K562 (cell line): ENCODE results near the gene TMCO1. TPM values are rescaled to one million over a fixed set of nuclear protein-coding genes. Genes with fewer than 3 reads are reported as not detected.

ENCODE experiments used
- ARHGAP35 ChIP-seq: fragments of 450-650 bp; IDR thresholded peaks from 2 replicates; pipeline ENCODE4 v1.6.1; 2018; ENCODE audit not compliant: partially characterized antibody
- HDAC3 ChIP-seq: fragments of 450-650 bp; IDR thresholded peaks from 2 replicates; pipeline ENCODE4 v1.6.1; 2018; ENCODE audit warnings: borderline replicate concordance, mild to moderate bottlenecking, moderate library complexity; ENCODE audit not compliant: partially characterized antibody
- NBN ChIP-seq: fragments of 450-650 bp; IDR thresholded peaks from 2 replicates; pipeline ENCODE4 v1.6.1; 2016; ENCODE audit warnings: low read depth, mild to moderate bottlenecking
- SREBF1 ChIP-seq: fragments of 150-350 bp; IDR thresholded peaks from 2 replicates; pipeline ENCODE4 v1.6.1; 2014; ENCODE audit warnings: antibody characterized with exemption, low read depth, low read length, borderline replicate concordance
- ZKSCAN3 ChIP-seq: fragments of 250-450 bp; sonication (Bioruptor Pico); IDR thresholded peaks from 2 replicates; pipeline ENCODE4 v1.4.0; 2020
- polyA plus RNA-seq, 8 experiments: library from polyadenylated mRNA; depleted of rRNA in 4 of 8; stranded (reverse) in 5 of 8; unstranded in 3 of 8; fragments of >200 nt; fragmentation: Nextera tagmentation in 2 of 8; fragmentation: Illumina TruSeq in 1 of 8; extraction: Ambion mirVana in 2 of 8; extraction: Trizol in 1 of 8; gene quantifications; 2 replicates each; pipeline versions ENCODE4 v1.2.1 to v1.2.3, GENCODE V29; 2011 to 2014; ENCODE audit warnings: inconsistent platforms in 1 of 8, missing spikeins in 1 of 8
- total RNA-seq, 7 experiments: library from RNA; depleted of rRNA in 6 of 7; stranded (reverse); fragments of >200 nt in 6 of 7; fragmentation: Illumina TruSeq in 2 of 7; extraction: Trizol in 2 of 7; gene quantifications; 2 replicates each; pipeline versions ENCODE4 v1.2.1 to v1.2.3, GENCODE V29; 2011 to 2021; ENCODE audit warnings: low replicate concordance in 1 of 7
- TF ChIP-seq, protein P1 (sequence below): fragments of 250-450 bp; sonication (Bioruptor Pico); IDR thresholded peaks from 2 replicates; pipeline ENCODE4 v1.5.0; 2021; ENCODE audit warnings: mild to moderate bottlenecking, moderate library complexity
- TF ChIP-seq, protein P2 (sequence below): fragments of 450-650 bp; IDR thresholded peaks from 2 replicates; pipeline ENCODE4 v1.6.1; 2017; ENCODE audit warnings: antibody characterized with exemption, mild to moderate bottlenecking
- TF ChIP-seq, protein P3 (sequence below): IDR thresholded peaks from 2 replicates; pipeline ENCODE4 v1.6.1; 2012; ENCODE audit warnings: low read depth, low read length, improper control_type of control experiment, borderline replicate concordance
- TF ChIP-seq, protein P4 (sequence below): sonication (generic); formaldehyde crosslinking; IDR thresholded peaks from 2 replicates; pipeline ENCODE4 v1.8.1; 2023; ENCODE audit warnings: mild to moderate bottlenecking, missing genetic modification reagents

Gene TMCO1
- total and polyA plus RNA-seq, 9 of the 15 experiments (the other 6 are each of a cell fraction or from before 2014, with no cell fraction given), result 69.3 to 561 (median 175) TPM

DNA sequence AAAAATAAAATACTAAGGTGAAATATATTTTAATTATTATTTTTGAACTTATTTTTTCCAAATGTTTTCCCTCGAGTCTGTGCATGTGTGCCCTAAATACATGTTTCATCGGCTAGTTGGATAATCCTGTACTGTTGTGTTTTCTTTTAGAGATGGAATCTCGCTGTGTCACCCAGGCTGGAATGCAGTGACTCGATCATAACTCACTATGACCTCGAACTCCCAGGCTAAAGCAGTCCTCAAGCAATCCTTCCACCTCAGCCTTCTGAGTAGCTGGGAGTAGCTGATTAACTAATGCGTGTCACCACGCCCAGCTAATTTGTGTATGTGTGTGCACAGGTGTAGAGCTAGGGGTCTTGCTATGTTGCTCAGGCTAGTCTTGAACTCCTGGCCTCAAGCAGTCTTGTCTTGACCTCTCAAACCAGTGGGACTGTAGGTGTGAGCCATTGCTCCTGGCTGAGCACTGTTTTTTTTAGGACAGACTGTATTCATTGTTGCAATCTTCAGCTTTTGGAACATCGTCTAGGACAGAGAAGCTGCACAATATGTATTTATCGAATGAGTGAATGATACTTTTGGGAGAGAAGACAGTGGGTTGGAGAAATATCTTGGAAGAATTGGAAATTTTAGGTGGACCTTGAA, 4.8 kb upstream of the TMCO1 start (continued):
- TF ChIP-seq, protein P1, sequence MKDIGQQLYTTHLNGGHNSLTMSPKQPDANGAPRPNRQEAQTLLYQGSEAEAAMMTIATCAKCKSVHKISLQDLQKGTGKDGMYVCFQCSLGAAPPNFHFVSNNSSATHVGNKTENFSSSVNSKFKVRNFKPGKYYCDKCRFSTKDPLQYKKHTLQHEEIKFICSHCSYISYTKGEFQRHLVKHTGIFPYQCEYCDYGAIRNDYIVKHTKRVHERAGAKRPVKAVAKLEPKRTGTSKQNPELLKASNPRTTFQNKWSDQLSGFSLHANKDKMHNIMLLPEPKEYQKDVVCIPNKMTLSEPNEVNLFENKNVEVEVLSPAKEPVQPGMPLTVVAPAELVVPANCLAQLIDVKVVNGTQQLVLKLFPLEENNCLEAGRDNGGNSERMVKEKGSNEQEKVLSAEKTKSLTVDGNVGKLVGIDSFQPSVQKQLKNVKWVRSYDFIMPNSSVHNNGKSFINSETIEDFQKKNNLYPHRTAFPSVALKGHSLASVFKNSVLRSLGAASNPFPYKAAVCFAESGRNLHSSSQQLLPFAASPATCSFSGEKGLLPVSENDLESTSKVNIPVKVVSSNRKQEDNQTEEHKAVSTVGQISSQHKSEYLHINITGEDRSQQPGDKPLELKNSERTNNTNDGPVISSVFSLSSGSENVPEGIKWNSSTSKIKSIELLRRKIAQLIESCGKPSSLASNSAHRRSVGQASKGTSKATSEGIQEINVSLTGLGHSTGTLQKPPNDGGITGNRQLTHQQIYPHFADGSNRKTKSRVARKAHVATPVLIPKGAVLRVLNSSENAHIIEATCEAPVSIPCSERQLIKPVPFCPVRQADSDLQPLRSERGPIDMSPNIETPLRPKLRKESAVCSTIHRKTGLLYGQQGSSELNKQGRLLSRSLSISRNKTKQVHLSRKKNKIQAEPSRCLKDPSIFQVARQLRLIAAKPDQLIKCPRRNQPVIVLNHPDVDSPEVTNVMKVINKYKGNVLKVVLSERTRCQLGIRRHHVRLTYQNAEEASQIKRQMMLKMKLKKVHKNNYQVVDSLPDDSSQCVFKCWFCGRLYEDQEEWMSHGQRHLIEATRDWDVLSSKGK (CRISPR knock-in tag), result no peak
- TF ChIP-seq NBN (0 out of 2 replicates have a peak, but pooled peaks have one; percentile 33), ZKSCAN3 (CRISPR knock-in tag) (no peak), SREBF1 (no peak), HDAC3 (peak; percentile 24), ARHGAP35 (no peak)
- TF ChIP-seq, protein P2, sequence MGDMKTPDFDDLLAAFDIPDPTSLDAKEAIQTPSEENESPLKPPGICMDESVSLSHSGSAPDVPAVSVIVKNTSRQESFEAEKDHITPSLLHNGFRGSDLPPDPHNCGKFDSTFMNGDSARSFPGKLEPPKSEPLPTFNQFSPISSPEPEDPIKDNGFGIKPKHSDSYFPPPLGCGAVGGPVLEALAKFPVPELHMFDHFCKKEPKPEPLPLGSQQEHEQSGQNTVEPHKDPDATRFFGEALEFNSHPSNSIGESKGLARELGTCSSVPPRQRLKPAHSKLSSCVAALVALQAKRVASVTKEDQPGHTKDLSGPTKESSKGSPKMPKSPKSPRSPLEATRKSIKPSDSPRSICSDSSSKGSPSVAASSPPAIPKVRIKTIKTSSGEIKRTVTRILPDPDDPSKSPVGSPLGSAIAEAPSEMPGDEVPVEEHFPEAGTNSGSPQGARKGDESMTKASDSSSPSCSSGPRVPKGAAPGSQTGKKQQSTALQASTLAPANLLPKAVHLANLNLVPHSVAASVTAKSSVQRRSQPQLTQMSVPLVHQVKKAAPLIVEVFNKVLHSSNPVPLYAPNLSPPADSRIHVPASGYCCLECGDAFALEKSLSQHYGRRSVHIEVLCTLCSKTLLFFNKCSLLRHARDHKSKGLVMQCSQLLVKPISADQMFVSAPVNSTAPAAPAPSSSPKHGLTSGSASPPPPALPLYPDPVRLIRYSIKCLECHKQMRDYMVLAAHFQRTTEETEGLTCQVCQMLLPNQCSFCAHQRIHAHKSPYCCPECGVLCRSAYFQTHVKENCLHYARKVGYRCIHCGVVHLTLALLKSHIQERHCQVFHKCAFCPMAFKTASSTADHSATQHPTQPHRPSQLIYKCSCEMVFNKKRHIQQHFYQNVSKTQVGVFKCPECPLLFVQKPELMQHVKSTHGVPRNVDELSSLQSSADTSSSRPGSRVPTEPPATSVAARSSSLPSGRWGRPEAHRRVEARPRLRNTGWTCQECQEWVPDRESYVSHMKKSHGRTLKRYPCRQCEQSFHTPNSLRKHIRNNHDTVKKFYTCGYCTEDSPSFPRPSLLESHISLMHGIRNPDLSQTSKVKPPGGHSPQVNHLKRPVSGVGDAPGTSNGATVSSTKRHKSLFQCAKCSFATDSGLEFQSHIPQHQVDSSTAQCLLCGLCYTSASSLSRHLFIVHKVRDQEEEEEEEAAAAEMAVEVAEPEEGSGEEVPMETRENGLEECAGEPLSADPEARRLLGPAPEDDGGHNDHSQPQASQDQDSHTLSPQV, result peak; percentile 54; the same call in 1 of the 2 replicates
- TF ChIP-seq, protein P3, sequence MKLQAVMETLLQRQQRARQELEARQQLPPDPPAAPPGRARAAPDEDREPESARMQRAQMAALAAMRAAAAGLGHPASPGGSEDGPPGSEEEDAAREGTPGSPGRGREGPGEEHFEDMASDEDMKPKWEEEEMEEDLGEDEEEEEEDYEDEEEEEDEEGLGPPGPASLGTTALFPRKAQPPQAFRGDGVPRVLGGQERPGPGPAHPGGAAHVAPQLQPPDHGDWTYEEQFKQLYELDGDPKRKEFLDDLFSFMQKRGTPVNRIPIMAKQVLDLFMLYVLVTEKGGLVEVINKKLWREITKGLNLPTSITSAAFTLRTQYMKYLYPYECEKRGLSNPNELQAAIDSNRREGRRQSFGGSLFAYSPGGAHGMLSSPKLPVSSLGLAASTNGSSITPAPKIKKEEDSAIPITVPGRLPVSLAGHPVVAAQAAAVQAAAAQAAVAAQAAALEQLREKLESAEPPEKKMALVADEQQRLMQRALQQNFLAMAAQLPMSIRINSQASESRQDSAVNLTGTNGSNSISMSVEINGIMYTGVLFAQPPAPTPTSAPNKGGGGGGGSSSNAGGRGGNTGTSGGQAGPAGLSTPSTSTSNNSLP, result no peak
- TF ChIP-seq, protein P4, sequence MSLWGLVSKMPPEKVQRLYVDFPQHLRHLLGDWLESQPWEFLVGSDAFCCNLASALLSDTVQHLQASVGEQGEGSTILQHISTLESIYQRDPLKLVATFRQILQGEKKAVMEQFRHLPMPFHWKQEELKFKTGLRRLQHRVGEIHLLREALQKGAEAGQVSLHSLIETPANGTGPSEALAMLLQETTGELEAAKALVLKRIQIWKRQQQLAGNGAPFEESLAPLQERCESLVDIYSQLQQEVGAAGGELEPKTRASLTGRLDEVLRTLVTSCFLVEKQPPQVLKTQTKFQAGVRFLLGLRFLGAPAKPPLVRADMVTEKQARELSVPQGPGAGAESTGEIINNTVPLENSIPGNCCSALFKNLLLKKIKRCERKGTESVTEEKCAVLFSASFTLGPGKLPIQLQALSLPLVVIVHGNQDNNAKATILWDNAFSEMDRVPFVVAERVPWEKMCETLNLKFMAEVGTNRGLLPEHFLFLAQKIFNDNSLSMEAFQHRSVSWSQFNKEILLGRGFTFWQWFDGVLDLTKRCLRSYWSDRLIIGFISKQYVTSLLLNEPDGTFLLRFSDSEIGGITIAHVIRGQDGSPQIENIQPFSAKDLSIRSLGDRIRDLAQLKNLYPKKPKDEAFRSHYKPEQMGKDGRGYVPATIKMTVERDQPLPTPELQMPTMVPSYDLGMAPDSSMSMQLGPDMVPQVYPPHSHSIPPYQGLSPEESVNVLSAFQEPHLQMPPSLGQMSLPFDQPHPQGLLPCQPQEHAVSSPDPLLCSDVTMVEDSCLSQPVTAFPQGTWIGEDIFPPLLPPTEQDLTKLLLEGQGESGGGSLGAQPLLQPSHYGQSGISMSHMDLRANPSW (CRISPR knock-in tag), result 0 out of 2 replicates have a peak, but pooled peaks have one; percentile 50
